Measurements from ENCODE around the gene SNX8. TPM values are rescaled to one million over a fixed set of nuclear protein-coding genes. Genes with fewer than 3 reads are reported as not detected.

Gene SNX8
- total and polyA plus RNA-seq, 2 of the 4 experiments (the other 2 are of a cell fraction) = 7.7 to 55.9 TPM

- Histone ChIP-seq H3K4ac (ENCODE audit: low read depth, low read length) (no peak overlapping the region), H2BK15ac (ENCODE audit: low read depth, low read length) (no peak overlapping the region), H3K79me1 (ENCODE audit: low read depth in 1 of 2, low read length in 2 of 2) (peaks cover 10 to 46% of the 10 kb centered on the region in 2 experiments), H3K4me3 (ENCODE audit: insufficient read depth, low read depth, low read length) (no peak overlapping the region), H4K8ac (ENCODE audit: low read depth in 2 of 2, low read length in 2 of 2) (no peak overlapping the region), H3K36me3 (ENCODE audit: control insufficient read depth, insufficient read depth, low read length) (peaks cover 5% of the 10 kb centered on the region; the same call in 1 of the 2 replicates), H3K18ac (ENCODE audit: low read depth, low read length) (no peak overlapping the region), H3K23ac (ENCODE audit: low read depth, low read length) (no peak overlapping the region), H2BK20ac (ENCODE audit: low read depth, low read length) (no peak overlapping the region), H3K56ac (ENCODE audit: extremely low read depth, insufficient read depth, low read length) (no peak overlapping the region), H4K91ac (ENCODE audit: insufficient read depth, low read depth, low read length) (no peak overlapping the region), H2BK5ac (ENCODE audit: low read depth, low read length, poor library complexity, severe bottlenecking) (no peak overlapping the region), H3K4me1 (ENCODE audit: control insufficient read depth, insufficient read depth, low read length) (peaks cover 7% of the 10 kb centered on the region; the same call in 1 of the 2 replicates), H3K27me3 (ENCODE audit: control insufficient read depth, insufficient read depth, low read length) (no peaks in the 10 kb centered on the region), H2AFZ (replicated peaks; ENCODE audit: low read length, poor library complexity) (no peak overlapping the region), H2AK5ac (ENCODE audit: low read depth, low read length) (no peak overlapping the region), H3K9me1 (ENCODE audit: insufficient read depth, low read length) (no peaks in the 10 kb centered on the region; the same call in 1 of the 2 replicates), H4K20me1 (ENCODE audit: insufficient read depth, low read length) (peaks cover 15% of the 10 kb centered on the region), H3K9ac (ENCODE audit: low read depth, low read length) (no peak overlapping the region), H2AK9ac (replicated peaks; ENCODE audit: low read depth, low read length, poor library complexity) (no peak overlapping the region), H4K5ac (ENCODE audit: low read depth, low read length) (no peak overlapping the region), H2BK120ac (ENCODE audit: low read depth, low read length) (no peak overlapping the region), H3K9me3 (ENCODE audit: control insufficient read depth, insufficient read depth, low read length) (no peaks in the 10 kb centered on the region), H3K4me2 (ENCODE audit: low read depth, low read length) (no peak overlapping the region; the same call in 1 of the 2 replicates), H3K14ac (replicated peaks; ENCODE audit: low read depth, low read length) (no peak overlapping the region), H3K27ac (ENCODE audit: insufficient read depth, low read length) (no peak overlapping the region; the same call in 1 of the 2 replicates)
- BruUV-seq (replicated peaks) = no TSS peak
- dilution Hi-C loops (cut with HindIII; ENCODE audit: low sequenced_read_pairs, unreplicated experiment) (no loop called here), intact Hi-C loops (cut with micrococcal nuclease) (no loop called here), in situ Hi-C loops (cut with MboI; ENCODE audit: low sequenced_read_pairs) (no loop called here)
- DNase-seq (peak; percentile 21), ATAC-seq (ENCODE audit: low read depth) (peak; percentile 56)
- TF ChIP-seq RAD21 (IDR thresholded peaks at IDR 0.05; ENCODE audit: low read length) = no peak
- no peak for TF ChIP-seq ELK1 (IDR thresholded peaks at IDR 0.05; ENCODE audit: borderline replicate concordance, low read depth, low read length)
- no peak for TF ChIP-seq FOS (IDR thresholded peaks at IDR 0.05; ENCODE audit: low read depth, low read length)
- TF ChIP-seq NFE2L2 (IDR thresholded peaks at IDR 0.05; ENCODE audit: low read depth, low read length) = no peak
- no CpG with 5 or more reads among the region's 4 CpGs for WGBS, 2 experiments (ENCODE audit: extremely low coverage in 2 of 2, insufficient read length in 1 of 2)
- CTCF ChIA-PET = no interaction called here
- POLR2A ChIA-PET (ENCODE audit: unreplicated experiment) = no interaction called here
Observed at GRCh38 chr7:2279896-2280295, 34.3 kb downstream of the SNX8 start.

Data from IMR-90 (cell line).